Jurkat, Clone E6-1 (cell line): Measurements from ENCODE around the gene ADAMTS12.
A peak's percentile ranks its signal among the peaks of the same experiment; 100 is the strongest.

Experiments used
- DNase-seq: peaks from one replicate; pipeline ENCODE4 v3.0.0-alpha.2; 2011; ENCODE audit warnings: low read depth, low spot score
- H3K4me3 ChIP-seq: 2 replicates; pipeline ENCODE4 v1.5.1; 2011; ENCODE audit warnings: mild to moderate bottlenecking, low read length, control low read depth, moderate library complexity

ADAMTS12 gene

DNA sequence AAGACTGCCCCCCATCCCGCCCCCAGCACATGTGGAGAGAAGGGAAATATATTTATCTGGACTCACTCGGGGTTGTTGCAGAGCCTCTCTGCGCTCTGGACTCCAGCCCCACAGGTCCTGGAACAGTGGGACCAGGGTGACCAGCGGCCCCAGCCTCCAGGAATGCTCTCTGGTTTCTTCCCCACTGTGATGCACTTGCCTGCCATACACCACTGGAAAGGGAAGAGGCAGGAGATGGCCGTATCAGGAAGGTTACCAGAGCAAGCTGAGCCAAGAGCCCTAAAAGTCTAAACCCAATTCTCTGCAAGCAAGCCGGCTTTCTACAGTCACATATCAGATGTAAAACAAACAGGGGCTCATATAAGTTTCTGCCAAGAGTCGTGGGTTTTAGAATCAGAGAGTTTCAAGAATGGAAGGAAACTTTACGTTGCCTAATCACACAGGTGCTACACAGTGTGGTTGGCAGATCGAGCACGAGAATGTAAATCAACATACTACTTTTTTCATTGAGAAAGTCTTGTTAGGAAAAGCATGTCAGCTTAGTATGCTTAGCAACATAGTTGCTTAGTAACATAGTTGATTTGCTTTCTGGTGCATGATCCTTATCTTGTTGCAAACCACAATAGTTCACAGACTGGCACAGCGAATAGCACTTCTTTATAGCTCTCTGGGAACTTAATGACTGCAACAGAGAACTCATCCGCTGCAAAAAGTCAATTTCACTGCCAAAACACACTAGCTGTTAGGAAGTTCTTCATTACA is 249.9 kb downstream of the ADAMTS12 start:
- peak overlapping the region; percentile 26 for H3K4me3 ChIP-seq

DNA sequence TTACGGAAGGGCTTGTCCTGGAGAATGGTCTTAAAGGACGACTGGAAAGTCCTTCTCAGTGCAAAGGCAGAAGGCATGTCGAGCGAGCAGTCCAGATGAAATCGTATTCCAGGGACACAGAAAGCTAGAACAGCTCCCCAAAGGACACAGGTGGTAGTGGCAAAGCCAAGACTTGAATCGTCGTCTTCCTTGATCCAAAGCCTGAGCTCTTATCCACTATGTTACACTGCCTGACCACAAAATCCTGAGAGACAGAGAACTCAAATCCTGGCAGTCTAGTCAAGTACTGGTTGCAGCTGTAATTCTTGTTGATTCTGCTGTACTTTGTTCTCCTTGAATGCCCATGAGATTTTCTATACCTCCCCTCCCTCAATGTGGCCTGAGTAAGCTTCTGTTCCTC is 252.3 kb downstream of the ADAMTS12 start:
- no peak overlapping the region for H3K4me3 ChIP-seq
- no peak for DNase-seq

More for the DNA sequence above, 249.9 kb downstream of the ADAMTS12 start:
- DNase-seq = peak; percentile 96

DNA sequence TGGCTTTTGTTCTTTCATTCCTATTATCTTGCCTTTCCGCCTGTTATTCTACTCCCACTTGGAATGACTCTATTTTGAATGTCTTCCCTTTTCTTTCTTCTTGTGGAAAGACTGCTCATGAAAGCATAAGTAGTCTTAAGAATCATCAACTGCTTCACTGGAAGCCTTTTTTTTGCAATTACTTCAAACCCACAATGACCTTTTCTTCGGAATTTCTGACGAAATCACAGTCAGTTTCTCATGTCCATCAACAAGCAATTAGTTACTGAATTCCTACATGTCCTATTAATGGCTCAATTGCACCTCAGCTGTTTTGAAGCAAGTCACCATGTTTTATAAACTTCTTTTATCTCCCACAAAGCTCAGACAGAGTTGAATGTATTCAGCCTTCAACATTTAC is 254.8 kb downstream of the ADAMTS12 start:
- H3K4me3 ChIP-seq = no peak overlapping the region
- DNase-seq = no peak

DNA sequence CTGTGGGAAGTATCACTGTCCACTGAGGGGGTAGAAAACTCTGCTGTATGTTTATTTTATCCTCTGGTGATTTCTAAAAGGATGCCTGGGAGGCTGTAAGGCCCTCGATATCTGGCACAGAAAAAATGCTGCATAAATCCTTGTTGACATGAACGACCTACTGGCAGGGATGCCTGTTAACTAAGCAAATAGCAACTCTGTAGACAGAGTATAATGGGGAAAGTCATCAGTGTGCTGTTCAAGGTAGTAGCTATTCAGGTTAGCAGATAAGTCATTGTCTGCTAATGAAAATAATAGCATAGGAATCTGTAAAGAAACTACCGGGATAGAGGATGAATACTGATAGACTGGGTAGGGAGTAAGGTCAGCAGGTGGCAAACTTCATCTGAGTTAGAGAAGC is 256.2 kb downstream of the ADAMTS12 start:
- H3K4me3 ChIP-seq = no peak overlapping the region

DNA sequence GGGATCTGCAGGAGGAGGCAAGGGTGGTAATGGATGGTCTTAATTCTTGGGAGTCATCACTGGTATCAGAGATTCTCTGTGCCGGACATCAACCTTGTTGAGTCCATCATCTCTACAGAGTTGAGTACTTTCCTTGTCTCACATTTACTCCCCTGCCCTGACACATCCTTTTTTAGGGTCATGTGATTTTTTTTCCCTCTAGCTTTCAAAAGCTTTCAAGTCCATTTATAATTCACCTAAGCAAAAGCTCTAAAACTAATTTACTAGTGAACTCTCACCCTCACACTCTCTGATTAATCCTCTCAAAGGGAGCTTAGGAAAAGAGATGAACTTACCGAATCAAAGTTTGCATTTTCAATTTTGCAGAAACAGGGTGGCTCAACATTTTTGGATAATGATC is 258.1 kb downstream of the ADAMTS12 start:
- H3K4me3 ChIP-seq = no peak overlapping the region
- DNase-seq = no peak

More for the DNA sequence above, 256.2 kb downstream of the ADAMTS12 start:
- no peak for DNase-seq

DNA sequence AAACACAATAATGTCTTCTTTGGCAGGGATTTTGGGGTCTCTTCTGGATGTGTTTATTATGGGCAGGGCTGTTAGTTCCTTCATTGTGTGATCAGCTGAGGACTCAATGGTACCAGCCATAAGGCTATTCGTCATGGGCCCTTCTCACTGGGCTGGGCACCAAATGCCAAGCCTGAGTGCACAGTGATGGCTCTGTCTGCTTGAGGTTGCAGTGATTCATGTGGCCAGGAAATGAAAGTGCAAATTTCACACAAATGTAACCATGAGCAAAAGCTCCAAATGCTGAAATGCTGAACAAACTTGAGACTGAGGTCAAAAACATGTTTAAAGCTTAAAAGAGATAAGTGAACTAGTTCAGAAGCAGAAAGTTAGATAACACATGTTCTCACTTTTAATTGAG is 260.0 kb downstream of the ADAMTS12 start:
- DNase-seq = peak; percentile 18
- H3K4me3 ChIP-seq = no peak overlapping the region

DNA sequence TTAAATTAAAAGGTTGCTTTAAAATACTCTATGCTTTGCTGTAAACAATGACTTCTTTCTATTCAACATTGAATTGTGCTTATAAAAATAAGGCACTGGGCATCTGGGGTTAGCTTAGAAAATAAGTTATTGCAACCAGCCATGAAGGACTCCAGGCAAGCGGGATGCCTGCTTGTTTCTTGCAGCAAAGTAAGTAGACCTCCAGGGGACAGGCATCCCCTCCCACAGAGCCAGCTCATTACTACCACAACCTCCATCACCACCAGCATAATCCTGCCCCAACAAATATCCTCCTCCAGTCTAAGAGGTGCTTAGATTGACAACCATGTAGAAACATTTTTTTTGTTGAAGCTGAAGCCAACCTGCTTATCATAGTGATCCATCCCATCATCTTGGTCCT is 260.7 kb downstream of the ADAMTS12 start:
- no peak overlapping the region for H3K4me3 ChIP-seq
- DNase-seq = no peak

DNA sequence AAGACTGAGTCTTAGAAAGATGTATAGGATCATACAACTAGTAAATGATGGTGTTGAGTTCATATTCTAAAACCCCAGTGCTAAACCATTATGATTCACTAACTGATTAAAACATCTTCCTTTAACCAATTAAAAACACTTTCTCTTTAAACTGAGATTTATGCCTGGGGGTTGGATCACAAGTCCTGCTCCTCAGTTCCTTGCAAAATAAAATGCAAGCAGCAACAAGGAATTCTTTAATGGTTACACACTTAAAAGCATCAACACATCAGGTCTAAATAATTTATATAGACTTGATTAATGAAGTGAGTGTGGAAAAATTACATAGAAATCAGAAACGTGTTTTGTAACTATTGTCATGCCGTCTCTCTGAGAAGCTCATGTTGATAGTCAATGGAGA is 261.8 kb downstream of the ADAMTS12 start:
- DNase-seq = no peak
- H3K4me3 ChIP-seq = no peak overlapping the region

DNA sequence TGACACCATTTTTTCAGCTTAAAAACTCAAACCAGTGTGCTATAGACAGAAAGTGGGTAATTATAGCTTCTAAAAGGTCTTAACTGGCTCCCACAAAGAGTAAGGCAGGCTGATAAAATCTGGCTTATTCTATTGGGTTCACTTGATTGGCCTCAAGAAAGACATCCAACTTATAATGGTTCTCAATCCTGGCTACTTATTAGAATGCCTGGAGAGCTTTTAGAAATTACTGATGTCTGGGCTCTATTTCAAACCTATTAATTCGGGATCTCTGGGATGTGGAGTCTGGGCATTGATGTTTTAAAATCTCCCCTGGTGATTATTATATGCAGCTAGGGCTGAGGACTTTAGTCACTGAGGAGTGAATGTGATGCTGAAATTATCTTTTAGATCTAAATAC is 263.0 kb downstream of the ADAMTS12 start:
- no peak for DNase-seq
- no peak overlapping the region for H3K4me3 ChIP-seq

DNA sequence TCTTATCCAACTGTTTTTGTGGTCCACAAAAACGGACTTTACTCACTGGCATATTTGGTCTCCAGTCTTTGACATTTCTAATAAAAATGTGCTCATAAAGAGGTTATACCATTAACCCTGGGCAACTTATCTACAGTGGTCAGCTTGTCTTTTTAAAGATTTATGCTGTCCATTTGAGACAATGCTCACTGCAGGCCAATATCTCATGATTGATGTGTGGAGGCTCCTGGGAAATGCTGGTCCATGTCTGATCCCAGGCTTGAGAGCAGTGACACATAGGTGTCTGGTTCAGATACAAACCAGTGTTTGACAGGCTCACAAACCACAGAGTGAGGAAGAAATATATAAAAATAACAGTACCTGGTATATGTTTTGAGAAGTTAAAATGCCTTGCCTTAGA is 270.3 kb downstream of the ADAMTS12 start:
- no peak overlapping the region for H3K4me3 ChIP-seq
- no peak for DNase-seq

DNA sequence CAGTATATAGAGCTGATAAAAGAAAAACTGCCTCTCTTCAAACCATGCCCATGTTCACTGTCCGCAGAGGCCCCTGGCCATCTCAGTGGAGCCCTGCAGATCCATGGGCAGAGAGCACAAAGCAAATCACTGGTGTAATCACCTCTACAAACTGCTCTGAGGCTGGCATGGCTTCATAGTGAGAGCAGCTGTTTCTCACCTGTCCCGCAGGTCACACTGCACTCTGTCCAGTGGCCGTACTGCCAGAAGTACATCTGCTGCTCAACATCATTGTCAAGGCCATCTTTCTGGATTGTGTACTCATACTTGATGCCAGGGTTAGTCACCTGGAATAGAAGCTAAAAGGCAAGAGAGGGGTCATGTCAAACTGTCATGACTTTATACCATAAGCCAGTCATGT is 277.8 kb downstream of the ADAMTS12 start:
- DNase-seq = no peak
- H3K4me3 ChIP-seq = no peak overlapping the region

DNA sequence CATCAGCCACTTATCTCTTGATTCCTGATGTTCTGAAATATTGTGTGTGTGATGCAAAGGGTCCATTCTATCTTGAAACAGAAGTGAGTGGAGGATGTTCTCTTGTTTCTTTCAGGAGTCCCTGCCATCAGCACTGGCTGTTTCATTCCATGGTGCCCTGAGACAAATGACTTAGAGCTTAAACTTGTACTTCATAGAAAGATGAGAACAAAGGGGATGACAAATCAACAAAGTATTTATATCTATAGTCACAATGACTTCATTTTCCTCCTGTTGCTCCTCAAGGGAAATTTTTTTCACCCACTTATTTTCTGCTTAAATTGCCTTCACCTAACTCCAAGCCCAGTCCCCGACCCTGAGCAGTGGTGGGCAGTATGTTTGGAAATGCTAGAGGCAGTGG is 279.4 kb downstream of the ADAMTS12 start:
- no peak for DNase-seq
- no peak overlapping the region for H3K4me3 ChIP-seq

DNA sequence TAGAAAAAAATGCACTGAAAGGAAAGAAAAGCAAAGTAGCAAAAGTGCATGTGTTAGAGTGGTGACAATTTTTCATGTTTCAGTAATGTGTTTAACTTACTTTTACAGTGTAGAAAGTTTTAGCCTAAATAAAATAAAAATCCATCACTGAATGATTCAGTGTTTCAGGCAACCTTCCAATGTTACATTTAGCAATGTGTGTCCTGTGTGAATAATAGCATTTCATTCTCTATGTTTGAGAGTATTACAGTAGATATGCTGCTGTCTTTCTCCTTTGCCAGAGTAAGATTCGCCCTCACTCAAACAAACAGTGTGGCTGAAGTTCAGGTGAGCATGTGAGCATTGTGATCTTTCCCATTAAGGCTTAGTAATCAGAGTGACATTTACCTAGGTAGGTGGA is 279.9 kb downstream of the ADAMTS12 start:
- DNase-seq = no peak
- no peak overlapping the region for H3K4me3 ChIP-seq

DNA sequence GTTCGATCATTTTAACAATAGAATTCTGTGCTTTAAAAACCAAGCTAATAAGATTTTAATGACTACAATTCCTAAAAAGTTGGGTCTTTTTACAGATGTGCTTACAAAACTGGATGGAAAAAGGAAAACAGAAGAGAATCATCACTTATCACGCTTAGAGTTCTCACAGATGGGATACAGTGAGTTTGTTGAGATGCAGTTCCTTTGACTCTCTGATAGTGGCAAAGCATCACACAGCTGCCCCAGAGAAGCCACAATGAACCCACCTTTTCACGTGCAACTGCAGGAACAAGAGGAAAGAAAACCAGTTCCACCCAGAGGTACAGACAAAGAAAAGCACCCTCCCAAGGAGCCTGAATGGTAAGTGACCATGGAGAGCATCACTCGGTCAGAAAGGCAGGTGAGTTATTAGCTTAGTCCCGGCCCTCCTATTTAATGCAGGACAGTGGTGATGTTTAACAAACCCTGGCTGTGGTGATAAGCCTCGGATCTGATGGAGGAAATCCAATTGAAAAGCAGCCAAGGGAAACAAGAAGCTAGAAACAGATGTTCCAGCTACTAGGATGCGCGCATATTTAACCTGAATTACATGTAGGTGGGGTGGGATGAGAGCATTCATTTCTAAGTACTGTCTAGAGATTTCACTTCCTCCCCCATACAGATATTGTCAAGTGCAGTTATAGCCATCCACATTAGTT is 283.3 kb downstream of the ADAMTS12 start:
- DNase-seq = no peak
- H3K4me3 ChIP-seq = no peak overlapping the region

DNA sequence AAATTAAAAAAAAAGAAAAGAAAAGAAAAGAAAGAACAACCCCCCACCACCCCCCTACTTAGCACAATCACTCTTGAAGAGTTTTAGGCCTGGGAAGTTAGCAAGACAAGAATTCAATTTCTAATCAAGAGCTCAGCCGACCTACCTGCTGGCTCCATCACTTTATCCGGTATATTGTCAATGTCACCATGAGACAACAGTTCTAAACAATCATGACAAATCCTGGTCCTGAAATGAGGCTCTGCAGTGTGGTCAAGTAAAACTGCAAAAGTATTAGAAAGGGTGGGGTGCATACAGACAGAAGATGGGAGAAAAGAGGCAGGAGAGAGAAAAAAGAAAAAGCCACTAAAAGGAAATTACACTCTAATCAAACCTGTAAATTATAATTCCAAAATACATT is 287.3 kb downstream of the ADAMTS12 start:
- no peak for DNase-seq
- H3K4me3 ChIP-seq = no peak overlapping the region

DNA sequence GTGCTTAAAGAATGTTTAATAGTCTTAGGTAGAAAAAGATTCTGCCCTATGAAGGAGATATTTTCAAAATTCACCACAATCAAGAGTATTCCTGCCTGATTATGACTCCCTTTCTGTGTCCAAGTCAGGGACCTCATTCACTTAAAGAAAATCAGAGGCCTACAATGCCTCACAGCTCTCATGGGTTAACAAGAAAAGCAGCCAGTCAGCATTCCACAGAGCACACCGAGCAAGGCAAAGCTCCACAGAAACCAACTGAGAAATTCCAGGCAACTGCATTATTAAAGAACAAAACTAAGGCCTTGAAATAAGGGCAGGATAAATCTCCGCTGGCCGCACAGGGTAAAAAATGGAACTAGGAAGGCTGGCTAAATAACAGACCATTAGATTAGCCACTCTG is 289.9 kb downstream of the ADAMTS12 start:
- no peak for DNase-seq
- H3K4me3 ChIP-seq = no peak overlapping the region

DNA sequence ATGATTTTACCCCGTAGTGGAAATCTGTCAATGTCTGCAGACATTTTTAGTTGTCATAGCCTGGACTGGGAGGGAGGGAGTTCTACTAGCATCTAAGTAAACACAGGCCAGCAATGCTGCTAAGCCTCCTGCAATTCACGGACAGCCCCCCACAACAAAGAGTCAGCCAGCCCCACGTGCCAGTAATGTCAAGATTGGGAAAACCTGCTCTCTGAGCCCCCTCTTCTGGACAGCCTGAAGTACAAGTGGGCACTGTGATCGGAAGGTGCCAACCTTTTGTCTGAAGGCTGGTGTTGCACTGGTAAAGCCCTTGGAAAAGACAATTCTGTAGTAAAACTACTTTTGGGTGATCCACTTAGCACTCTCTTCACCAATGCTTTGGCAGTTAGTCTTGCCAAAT is 296.5 kb downstream of the ADAMTS12 start:
- no peak for DNase-seq
- no peak overlapping the region for H3K4me3 ChIP-seq

DNA sequence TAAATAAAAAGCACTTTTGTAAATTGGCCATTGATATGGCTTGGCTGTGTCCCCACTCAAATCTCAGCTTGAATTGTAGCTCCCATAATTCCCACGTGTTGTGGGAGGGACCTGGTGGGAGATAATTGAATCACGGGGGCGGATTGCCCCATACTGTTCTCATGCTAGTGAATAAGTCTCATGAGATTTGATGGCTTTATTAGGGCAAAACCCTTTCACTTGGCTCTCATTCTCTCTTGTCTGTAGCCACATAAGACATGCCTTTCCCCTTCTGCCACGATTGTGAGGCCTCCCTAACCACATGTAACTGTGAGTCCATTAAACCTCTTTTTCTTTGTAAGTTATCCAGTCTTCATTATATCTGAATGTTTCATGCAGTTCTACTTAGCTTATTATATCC is 297.8 kb downstream of the ADAMTS12 start:
- H3K4me3 ChIP-seq = no peak overlapping the region
- DNase-seq = no peak

DNA sequence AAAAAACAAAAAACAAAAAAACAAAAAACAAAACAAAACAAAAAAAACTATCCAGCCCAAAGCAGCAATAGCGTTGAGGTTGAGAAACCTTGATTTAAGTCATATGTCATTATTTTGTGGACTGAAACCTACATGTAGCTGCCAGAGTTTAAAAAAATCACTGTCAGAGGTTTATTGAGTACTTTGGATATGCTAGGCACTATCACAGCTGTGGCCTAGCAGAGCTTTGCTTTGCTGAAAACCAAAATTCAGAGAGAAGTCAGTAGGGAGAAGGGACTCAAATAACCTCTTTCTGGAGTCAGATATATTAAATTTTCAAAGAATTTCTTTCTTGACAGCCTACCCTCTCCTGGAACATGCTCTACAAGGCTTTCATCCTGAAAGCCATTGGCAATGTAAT is 299.5 kb downstream of the ADAMTS12 start:
- no peak overlapping the region for H3K4me3 ChIP-seq
- DNase-seq = no peak

DNA sequence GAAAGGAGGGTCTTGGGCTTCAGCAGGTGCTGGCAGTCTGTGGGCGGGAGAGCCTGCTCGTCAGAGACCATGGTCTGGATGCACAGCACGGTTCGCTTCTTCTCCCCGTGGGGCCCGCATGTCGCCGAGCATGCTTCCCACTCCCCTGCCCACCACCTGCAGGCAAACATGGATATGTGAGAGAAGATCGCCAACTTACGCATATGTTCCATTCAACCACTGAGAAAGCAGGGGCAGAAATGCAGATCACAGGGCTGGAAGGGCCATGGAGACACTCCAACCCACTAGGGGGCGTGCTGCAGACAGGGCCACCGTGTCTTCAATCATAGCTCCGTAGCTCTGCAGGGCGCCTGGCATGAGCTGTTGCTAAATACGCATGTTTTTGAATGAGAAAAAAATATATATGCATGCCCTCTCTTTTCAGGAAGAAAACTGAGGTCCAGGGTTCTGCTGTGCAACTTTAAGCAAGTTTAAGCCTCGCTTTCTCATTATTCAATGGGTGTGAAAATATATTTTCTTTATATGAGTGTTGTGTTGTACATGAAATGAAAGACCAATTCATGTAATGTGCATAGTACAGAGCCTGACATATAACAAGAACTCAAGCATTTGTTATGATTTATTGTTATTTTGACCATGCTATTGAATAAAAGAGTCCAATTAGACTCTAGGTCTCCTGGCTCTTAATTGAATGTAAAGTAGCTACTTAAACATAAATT is 303.0 kb downstream of the ADAMTS12 start:
- peak; percentile 65 for DNase-seq
- no peak overlapping the region for H3K4me3 ChIP-seq
